GM19240 (cell line): ENCODE data around the gene PHACTR2.

Source experiments
- DNase-seq: peaks from one replicate; pipeline ENCODE4 v3.0.0; 2011; ENCODE audit warnings: low spot score; ENCODE audit not compliant: insufficient read length

Gene PHACTR2

DNA sequence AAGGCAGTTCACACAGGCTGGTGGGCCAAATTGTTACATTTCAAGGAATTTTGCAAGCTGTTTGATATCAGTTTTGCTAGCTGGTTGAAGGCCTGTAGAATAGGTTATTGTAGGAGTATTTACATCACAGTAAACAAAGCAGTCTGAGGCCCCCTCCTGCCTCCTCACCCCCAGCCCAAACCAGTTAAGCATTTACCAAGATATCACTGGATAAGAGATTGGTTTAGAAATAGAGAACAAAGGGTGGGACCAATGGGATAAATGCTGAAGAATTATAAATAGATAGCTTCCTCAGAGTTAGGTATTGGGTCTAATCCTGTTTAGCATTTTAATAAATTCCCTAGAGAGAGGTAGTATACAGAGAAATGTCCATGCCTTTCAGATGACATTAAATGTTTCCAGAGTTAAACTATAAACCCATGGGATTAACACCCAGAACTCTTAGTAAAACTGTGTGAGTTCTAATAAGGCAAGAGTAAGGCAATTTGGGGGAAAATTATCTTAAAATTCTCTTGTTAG is 2.3 kb upstream of the PHACTR2 start:
- no peak for DNase-seq

DNA sequence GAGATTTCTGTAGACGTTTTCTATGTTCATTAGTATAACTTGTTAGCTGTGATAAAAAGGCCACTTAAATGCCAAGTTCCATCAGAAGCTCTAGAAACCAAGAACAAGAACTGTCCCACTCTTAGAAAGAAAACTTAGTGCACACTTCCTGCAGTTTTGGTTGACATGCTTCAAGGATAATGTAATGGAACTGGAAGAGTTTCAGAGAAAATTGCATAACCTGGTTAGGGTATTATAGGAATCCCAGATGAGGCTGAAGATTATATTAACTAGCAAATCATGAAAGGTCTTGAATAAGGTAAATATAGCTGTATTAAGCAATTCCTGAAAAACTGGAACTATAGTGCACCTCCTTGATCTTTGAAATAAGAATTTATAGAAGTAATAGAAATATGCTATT is 1.8 kb upstream of the PHACTR2 start:
- no peak for DNase-seq

DNA sequence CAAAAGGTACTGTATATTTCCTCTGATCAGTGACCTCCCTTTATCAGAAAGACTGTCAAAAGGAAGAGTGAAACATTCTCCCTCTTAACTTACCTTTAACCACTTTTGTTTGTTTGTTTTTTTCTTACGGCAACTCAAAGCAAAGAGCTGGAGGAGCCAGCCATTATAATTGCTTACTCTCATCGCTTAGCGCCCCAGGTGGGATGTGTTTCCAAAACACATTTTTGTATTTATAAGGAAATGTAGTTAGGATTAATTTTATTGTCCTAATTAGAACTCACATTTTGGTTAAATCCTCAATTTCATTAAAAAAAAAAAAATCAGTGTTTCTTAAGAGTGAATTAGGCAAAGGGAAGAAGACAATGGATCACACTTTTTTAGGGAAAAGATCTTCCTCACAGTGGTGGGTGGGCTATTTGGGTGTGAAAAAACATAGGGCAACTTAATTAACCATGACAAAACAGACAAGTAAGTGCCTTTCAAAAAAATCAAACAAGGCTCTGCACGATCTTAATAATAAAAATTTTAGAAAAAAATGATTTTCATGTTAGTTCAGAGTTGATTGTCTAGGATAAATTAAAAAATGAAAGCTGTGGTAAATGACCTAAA is 1.2 kb upstream of the PHACTR2 start:
- no peak for DNase-seq

DNA sequence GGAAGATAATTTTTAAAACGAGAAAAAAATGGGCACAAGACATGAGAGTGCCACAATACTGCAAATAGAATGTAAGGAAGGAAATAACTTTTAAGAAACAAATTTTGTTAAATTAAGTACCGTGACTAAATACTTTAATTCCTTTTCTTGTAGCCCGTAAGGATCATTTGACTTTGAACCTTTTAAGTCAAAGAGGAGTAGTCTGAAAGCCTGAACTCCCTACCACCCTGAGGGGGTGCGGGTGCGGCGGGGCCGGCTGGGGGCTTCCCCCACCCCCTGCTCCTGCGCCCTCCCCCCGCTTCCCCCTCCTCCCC is 231 bp upstream of the PHACTR2 start:
- no peak for DNase-seq

DNA sequence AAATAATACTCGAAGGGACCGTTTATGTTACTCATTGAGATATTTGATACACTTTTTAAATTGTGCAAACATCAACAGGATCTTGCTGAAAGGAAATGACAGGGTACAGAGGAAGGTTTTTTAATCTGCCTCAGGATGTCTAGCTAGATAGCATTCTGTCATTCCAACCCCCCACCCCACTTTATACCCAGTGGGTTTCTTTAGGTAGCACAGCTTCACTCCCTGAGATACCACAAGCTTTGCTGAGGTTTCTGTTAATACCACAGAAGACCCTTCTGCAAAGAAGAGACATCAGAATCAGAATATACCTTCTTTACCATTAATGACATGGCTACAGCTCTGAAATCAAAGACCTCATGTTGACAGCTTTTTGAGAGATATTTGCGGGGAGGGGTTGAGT is 1.3 kb downstream of the PHACTR2 start:
- no peak for DNase-seq

DNA sequence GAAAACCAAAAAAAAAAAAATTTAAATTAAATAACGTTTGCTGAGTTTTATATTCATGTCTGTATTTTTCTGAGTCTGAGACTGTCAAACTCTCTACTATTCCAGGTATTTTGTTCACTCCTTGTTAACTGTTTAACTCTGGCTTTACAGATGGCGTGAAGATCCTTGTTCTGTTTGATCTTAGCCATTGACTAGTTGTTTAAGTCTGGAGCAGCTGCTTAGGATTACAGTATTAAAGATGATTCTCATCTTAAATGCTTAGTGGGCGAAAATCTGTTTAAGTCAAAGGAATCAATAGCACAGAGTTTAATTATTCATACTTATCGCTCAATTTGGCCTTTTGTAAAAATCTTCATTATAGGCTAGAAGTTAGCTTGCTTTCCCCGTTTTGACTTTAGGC is 2.4 kb downstream of the PHACTR2 start:
- DNase-seq, result no peak

DNA sequence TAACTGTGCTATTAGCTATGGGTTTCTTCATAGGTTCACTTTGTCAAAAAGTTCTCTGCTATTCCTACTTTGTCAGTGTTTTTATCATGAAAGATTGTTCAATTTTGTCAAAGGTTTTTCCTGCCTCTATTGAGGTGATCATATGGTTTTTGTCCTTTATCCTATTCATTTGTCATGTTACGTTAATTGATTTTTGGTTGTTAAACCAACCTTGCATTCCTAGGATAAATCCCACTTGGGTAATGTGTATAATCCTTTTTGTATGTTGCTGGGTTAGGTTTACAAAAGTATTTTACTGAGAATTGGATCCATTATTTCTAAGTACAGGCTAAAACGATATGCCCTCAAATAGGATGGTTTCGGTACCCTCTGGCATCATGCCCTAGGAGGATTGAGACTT is 5.0 kb downstream of the PHACTR2 start:
- DNase-seq, result no peak

DNA sequence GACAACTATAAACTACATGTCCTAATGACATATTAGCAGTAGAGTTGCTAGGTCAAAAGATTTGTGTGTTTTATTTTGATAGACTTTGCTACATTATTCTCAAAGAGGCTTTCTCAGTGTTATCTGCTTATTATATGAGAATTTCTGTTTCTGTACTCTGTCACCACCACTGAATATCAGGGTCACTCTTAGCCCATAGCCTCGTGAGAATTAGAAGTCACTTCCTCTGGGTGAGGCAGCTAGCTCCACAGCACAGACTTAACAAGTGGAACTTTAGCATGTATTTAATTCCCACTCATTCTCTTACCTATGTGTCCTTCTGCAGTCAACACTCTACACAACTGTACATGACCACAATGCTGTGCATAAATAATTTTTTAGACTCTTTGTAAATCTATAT is 6.7 kb downstream of the PHACTR2 start:
- no peak for DNase-seq

DNA sequence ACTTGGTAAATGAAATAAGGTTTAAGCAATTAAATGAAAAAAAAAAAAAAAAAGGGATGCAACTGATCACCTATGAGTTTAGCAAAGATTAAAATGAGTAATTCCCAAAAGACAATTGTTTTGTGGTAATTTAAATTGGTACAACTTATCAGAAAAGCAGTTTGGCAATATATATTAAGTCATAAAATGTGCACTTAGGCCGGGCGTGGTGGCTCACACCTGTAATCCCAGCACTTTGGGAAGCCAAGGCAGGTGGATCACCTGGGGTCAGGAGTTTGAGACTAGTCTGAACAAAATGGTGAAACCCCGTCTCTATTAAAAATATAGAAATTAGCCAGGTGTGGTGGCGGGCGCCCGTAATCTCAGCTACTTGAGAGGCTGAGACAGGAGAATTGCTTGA is 7.9 kb downstream of the PHACTR2 start:
- DNase-seq, result no peak

DNA sequence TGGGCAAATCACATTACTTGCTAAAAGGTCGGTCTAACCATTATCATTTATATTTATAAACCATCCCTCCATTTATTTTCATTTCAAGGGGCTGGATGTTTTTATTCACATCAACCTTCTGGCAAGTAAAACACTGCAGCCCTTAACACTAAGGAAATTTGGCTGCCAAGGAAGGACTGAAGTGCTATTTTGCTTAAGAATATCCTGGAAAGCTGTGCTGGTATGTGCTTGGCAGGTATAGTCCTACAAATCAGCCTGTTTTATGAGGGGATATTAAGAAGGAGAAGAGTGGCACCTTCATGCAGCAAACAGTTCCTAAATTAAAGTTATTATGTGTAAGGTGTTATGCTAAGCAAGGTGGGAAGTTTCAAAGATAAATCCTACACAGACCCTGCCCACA is 9.8 kb downstream of the PHACTR2 start:
- no peak for DNase-seq

DNA sequence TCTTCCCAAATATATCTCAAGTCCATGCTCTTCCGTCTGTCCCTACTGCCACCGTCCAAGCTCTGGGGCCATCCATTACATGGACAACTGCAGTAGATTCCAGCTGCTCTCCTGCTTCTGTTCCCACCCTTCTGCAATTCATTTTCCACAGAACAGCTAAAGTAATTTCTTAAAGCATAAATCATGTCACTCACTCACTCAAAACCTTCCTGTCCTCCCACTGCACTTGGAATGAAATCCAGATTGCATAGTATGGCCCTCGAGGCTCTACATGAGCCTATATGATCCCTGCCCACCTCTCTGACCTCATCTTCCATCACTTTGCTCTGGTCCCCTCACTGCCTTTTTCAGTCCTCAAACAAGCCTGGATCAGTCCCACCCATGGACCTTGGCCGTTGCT is 10.9 kb downstream of the PHACTR2 start:
- DNase-seq, result no peak

DNA sequence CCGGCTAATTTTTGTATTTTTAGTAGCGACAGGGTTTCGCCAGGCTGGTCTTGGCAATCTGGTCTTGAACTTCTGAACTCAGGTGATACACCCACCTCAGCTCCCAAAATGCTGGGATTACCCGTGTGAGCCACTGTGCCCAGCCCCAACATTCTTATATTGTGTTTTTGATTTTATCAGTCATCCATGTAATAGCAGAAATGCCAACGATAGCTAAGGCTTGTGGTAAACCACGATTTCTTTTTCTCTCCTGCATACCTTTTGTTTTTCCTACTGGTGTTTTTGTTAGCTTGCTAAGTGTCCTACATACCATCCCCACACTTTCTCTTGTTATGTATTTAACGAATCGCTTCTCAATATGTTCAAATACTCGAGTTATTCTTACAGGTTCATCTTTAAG is 12.1 kb downstream of the PHACTR2 start:
- no peak for DNase-seq

DNA sequence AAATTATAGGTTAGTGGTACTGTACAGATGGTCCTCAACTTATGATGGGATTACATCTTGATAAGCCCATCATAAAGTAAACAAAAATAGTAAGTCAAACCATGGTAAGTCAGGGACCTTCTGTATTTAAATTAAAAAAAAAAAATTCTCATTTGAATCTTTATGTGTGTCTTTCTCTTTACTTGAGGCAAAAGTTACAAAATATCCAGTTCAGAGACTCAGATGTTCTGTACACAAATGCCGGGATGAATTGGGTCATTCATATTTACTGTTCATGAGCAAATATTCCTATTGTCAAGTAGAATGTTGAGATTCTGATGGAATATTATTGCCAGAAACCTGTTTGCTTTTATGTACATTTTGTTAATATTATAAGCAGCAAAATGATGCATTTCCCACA is 13.4 kb downstream of the PHACTR2 start:
- no peak for DNase-seq

DNA sequence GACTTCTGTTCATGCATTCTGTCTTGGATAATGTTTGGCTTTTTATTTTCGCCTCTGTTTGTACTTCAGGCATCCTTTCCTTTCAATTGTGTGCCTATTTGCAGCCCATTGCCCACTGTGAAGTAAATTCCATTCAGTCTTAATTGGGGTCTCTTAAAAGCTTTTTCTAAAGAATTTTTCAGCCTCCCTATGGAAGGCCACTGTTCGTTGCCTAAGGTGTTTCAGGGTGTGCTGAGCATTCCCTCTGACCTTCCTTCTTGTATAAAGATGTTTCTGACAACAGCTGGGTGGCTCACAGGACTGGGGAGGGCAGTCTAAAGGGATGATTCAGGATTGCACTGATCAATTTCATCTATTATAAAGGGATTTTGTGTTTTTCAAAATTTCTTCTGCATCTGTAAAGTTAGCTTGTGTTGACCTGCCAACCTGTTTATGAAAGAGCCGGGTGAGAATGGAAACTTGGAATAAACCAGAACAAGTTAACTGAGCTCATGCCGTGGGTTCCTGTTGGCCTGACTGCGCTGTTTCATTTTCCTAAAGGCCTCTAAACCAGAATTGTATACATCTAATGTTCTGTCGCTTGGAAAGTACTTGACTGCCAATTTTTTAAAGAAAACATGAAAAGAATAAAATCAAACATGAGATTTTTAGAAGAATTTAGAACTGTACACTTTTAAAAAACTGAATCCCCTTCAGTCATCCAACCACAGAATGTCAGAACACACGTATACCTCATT is 14.3 kb downstream of the PHACTR2 start:
- DNase-seq, result no peak

DNA sequence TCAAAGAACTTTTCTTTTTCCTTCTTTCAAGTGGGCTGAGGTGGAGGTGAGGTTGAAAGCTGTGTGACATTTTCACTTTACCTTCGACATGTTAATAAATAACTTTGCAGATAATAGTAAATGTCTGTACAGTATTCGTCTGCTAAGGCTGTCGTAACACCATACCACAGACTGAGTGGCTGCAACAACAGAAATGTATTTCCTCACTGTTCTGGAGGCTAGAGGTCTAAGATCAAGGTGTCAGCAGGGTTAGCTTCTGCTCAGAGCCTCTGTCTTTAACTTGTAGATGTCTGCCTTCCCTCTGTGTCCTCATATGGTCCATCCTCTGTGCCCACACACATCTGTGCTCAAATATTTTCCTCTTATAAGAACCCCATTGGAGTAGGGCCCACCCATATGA is 14.9 kb downstream of the PHACTR2 start:
- DNase-seq, result no peak

DNA sequence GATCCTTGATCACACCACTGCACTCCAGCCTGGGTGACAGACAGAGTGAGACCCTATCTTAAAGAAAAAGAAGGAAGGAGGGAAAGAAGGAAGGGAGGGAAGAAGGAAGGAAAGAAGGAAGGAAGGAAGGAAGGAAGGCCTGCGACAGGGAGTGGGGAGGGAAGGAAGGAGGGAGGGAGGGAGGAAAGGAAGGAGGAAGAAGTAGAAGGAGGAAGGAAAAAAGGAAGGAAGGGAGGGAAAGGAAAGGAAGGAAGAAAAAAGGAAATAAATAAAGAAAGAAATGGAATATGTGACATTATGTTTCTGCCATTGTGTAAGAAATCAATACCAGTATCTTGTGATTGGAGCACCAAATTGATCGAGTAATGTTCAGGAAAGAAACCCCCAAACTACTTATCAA is 16.2 kb downstream of the PHACTR2 start:
- DNase-seq, result no peak

DNA sequence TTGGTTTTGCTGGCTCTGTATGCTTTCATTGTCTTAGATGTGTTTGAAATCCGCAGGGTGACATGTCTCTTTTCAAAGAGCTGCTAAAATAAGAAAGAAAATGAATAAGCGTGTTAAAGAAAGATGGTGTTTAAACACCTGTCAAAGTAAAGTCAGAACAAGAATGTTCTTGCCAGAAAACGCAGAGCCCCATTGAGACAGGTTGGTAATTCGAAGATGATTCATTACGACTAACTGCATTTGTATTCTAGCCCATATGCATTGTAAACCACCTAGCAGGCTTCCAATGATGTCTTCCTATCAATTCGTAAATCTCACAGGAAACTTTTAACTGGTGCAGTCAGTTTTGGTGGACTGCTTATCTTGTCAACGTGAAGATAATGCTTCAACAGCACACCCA is 16.8 kb downstream of the PHACTR2 start:
- DNase-seq, result no peak

DNA sequence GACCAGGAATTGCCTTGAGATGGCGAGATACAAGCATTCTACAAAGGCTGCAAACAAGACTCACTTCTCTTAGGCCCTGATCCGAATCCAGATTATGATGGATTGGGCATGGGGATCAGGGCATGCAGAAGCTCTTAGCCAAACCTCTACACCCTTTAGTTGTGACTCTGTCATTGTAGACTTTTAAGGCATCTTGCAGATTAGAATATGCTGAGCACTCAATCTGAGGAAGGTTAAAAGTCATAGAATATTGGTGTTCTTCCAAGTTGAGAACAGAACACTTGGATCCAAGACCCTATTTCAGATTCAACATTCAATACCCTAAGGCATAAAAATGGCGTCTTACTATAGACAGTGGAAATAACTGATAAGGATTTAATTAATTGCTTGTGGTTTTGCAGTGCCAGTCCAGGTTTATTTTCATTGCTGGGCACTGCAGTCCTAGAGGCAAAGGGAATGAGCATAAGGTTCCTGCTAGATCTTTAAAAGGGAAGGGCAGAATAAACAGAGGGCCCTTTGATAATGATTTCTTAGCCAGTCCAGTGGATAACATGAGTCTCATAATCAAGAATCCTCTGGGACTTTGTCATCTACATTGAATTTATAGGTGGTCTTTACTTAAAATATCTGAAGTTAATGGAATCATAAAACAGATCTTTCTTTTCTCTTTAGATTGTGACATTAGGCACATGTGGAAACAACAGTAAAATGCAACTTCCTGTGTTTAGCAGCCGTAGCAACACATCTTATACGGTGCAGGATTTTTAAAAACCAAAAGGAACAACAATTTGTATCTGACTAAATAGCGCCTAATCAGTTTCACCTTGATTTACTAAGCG is 17.6 kb downstream of the PHACTR2 start:
- no peak for DNase-seq

DNA sequence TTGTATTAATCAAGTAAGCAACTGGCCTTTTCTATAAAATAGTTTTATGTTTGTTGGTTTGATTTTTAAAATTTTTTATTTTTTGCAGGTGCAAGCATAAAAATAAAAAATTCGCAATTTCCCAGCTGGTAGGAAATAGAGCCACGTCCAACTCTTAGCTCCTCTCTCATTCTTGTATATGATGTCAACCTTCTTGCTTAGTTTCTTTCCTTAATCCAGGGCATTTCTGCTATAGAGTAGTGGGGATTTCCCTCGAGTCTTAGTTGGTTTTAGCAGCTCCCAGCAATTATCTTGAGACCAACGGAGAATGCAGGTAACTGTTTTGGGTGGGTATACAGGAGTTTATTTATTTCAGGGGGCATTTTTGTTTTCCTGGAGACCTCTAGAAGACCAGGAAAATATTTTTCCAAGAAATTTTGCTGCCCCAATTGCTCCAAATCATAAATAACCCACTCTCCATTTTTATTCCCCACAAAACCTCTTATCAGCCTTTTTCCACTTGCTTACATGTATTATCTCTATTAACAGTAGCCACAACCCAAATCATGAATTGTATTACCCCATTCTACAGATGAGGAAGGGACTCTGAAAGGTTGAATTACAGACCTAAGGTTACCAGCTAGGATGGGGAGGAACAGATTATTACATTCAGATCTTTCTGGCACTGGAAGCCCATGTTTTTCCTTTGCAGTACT is 18.4 kb downstream of the PHACTR2 start:
- DNase-seq, result no peak

DNA sequence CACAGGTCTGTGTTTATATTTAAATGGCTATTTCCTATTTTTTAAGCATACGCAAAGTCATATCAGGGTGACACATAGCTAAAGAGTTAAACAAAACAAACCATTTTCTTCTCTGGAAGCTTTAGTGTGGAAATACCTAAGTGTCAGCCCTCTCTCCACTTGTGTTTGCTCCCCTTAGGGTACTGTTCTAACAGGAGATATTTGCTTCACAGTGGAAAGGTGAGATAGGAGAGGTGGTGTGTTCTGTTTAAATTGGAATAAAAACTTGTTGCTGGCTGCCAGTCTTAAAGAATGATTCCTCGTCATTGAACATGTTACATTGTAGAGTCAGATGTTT is 18.9 kb downstream of the PHACTR2 start:
- DNase-seq, result no peak

DNA sequence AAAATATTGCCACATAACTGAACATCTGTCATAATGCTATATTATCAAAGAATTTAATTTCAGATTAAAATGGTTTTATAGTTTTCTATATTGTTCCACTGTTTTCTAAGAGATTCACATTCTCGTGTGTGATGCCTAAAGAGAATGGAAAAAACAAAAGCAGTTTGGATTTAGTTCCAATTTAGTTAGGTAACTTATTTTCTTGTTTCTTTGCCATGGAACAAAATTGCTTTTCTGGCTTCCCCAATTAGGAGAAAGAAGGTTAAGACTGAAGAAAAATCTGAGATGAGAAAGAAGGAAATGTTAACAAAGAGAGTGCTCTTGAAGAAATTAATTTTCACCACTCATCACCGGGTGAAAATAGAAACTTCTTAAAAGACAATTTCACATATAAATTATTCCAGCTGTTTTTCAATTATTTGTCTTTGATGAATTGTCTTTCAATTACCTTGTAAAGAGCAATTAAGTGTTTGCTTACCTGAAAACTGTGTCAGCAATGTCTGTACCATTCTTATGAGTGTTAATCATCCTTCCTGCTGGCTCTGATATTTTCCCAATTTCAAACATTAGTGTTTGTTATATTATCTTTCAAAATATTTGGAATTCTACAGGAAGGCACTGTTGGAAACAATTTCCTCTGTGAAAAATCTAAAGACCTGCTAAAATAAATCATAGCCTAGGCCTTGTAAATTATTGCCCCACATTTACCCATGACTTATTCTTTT is 19.5 kb downstream of the PHACTR2 start:
- DNase-seq, result no peak
